Right atrium auricular region (tissue), 2 donors: Measurements from ENCODE around the gene FAM13A. TPM values are rescaled to one million over a fixed set of nuclear protein-coding genes. Genes with fewer than 3 reads are reported as not detected.

ENCODE experiments used
- DNase-seq: peaks from one replicate; pipeline ENCODE4 v3.0.0-alpha.2; 2019; ENCODE audit warnings: low spot score
- H3K27ac ChIP-seq, 2 donors: fragments of 200-600 bp; sonication (generic); 1 replicate in 1 of 2; 2 replicates in 1 of 2; pipeline ENCODE4 v1.5.1; 2016 to 2019
- H3K27me3 ChIP-seq, 2 donors: fragments of 200-600 bp; sonication (generic); one replicate each; pipeline versions ENCODE4 v1.5.1 to v1.6.0; 2017 to 2019
- H3K36me3 ChIP-seq: fragments of 200-600 bp; sonication (generic); one replicate; pipeline ENCODE4 v1.5.1; 2016
- H3K4me1 ChIP-seq, 2 donors: fragments of 200-600 bp; sonication (generic); one replicate each; pipeline versions ENCODE4 v1.5.1 to v1.6.0; 2017 to 2019
- H3K4me3 ChIP-seq, 2 donors: fragments of 200-600 bp; sonication (generic); 1 replicate in 1 of 2; 2 replicates in 1 of 2; pipeline ENCODE4 v1.5.1; 2017 to 2019; ENCODE audit warnings: mild to moderate bottlenecking in 1 of 2, moderate library complexity in 1 of 2
- H3K9me3 ChIP-seq, 2 donors: fragments of 200-600 bp; sonication (generic); one replicate each; pipeline ENCODE4 v1.5.1; 2019
- CTCF ChIP-seq, 2 donors: fragments of 200-600 bp; sonication (generic); IDR thresholded peaks; one replicate each; pipeline ENCODE4 v1.5.1; 2019; ENCODE audit warnings: antibody characterized with exemption in 2 of 2
- total RNA-seq, 2 donors: library from RNA; depleted of rRNA; stranded (reverse); fragments of >200 nt; gene quantifications; one replicate each; pipeline ENCODE4 v1.1.0, GENCODE V29; 2016

Gene FAM13A
- total RNA-seq, 2 donors from 2014 or later = 8.1 to 13.6 TPM

- H3K36me3 ChIP-seq = peaks cover 22% of the 10 kb centered on the region
- H3K27ac ChIP-seq = no peak overlapping the region
- no peak for TF ChIP-seq CTCF (IDR thresholded peaks at IDR 0.05)
Observed at GRCh38 chr4:88693792-88694191, 363.2 kb downstream of the FAM13A start.

GRCh38 chr4:88690355-88690754 lies 366.6 kb downstream of the FAM13A start:
- H3K9me3 ChIP-seq = no peaks in the 10 kb centered on the region
- H3K27me3 ChIP-seq = no peaks in the 10 kb centered on the region
- H3K36me3 ChIP-seq = peaks cover 21% of the 10 kb centered on the region
- H3K4me1 ChIP-seq = no peaks in the 10 kb centered on the region
- H3K4me3 ChIP-seq = no peak overlapping the region
- DNase-seq = no peak
- H3K27ac ChIP-seq = no peak overlapping the region
- no peak for TF ChIP-seq CTCF (IDR thresholded peaks at IDR 0.05)

More at GRCh38 chr4:88693792-88694191, 363.2 kb downstream of the FAM13A start:
- no peak overlapping the region for H3K4me3 ChIP-seq
- no peak for DNase-seq
- no peaks in the 10 kb centered on the region for H3K9me3 ChIP-seq
- H3K27me3 ChIP-seq = no peaks in the 10 kb centered on the region
- no peaks in the 10 kb centered on the region for H3K4me1 ChIP-seq

- no peak for DNase-seq
- Histone ChIP-seq H3K36me3 (peaks cover 47% of the 10 kb centered on the region), H3K9me3 (no peaks in the 10 kb centered on the region), H3K4me1 (no peaks in the 10 kb centered on the region), H3K27me3 (no peaks in the 10 kb centered on the region), H3K27ac (no peak overlapping the region), H3K4me3 (no peak overlapping the region)
- no peak for TF ChIP-seq CTCF (IDR thresholded peaks at IDR 0.05)
Observed at GRCh38 chr4:88681209-88681608, 375.8 kb downstream of the FAM13A start.

Other genes starting within 250 kb of the FAM13A start
- 1 to 10 TPM; 1.5 to 2.3 TPM for gene TIGD2, start 54.3 kb upstream of the FAM13A start, total RNA-seq